Stimulated activated naive CD8-positive, alpha-beta T cell treated with anti-CD3 and anti-CD28 coated beads, Interleukin-15, Interleukin-2, amounts not matched to agents 100 U/mL and 50 U/mL, for 24 hours (primary cell): ENCODE measurements around the gene ETV6.

Experiments used
- ATAC-seq: fragments of 150-1000 bp; cut with Tn5 transposase; one replicate; pipeline ENCODE4 v1.10.0; 2021
- DNase-seq: peaks from one replicate; pipeline ENCODE4 v3.0.0; 2021

Gene ETV6

DNA sequence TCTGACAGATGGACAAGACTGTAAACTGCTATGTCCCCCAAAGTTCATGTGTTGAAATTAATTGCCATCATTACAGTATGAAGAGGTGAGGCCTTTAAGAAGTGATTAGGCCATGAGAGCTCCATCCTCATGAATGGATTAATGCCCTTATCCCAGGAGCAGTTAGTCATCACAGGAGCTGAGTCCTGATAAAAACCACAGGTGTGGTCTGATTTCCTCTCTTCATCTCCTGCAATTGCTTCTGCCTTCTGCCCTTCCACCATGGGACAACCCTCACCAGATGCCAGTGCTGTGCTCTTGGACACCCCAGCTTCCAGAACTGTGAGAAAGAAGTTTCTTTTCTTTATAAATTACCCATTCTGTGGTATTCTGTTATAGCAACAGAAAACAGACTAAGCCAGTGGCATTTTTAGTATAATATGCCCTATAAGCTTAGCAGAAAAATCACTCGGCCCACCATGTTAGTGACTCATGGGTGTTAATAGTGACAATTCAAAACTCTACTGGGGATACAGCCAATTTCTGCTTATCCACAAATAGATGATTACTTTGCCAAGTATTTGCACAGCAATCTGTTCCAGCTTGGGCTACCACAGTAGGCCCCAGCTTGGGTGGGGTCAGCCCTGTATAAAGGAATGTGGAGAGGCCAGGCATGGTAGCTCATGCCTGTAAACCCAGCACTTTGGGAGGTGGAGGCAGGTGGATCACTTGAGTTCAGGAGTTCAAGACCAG, 292.3 kb downstream of the ETV6 start:
- ATAC-seq (no peak), DNase-seq (no peak)

DNA sequence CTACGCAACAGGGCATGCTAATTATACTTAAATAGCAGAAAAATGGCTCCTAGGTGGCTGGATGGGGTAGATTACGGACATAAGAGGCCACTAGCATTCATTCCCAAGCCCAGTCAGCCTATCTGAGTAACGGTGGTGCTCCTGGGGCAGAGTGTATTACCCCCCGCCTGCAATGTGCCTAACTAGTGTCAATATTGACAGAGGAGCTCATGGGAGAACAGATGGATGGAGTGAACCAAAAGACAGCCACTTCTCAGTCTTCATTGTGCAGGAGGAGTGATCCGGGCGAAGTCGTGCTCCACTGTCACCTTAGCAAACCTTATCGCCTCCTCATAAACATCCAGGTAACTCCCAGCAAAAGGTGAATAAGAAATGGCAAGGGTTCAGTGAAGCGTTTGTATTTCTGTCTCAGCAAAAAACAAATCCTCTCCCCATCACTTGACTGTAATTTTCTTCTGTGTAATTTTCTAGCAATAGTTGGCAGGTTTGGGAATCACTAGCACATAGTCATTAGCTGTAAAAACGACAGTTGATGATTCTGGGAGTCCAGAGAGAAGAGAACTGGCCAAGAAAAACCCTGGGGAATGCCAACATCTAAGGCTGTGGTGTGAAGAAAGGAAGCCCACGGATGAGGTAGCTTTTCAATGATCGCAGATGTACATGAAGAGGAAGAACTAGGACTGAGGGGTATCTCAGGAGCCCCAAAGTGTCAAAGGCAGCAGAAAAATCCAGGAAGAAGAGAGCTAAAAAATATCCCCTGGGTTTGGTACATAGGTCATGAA, 294.6 kb downstream of the ETV6 start:
- DNase-seq = no peak
- ATAC-seq = no peak
